ENCODE measurements around the gene MINDY4. TPM values are rescaled to one million over a fixed set of nuclear protein-coding genes. Genes with fewer than 3 reads are reported as not detected.

MINDY4 gene
- total and polyA plus RNA-seq, 2 of the 8 experiments (the other 6 are each of a cell fraction or from before 2014, with no cell fraction given), result 1.3 to 3.6 TPM

DNA sequence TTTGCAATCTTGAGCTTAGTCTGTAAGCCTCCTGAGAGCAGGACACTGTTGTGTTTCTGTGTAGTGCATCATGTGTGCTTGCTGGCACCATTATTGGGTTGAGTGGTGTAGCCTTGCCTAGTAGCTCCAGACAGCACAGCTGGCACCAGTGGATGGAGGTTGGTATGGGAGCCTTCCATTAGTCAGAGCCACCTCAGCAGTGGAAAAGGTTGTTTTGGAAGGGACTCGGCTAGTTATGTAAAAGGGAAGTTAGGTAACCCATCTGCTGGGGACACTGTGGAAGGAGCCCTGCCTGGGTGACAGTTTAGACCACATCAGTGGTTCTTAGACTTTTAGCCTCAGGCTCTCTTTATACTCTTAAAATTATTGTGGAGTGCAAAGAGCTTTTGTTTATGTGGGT lies 16.3 kb downstream of the MINDY4 start:
- FAIRE-seq, result no peak
- Histone ChIP-seq H3K79me2 (ENCODE audit: control insufficient read depth in 1 of 2, insufficient read depth in 2 of 2, low read length in 2 of 2) (no peaks in the 10 kb centered on the region), H2BK5ac (ENCODE audit: low read depth, low read length) (no peak overlapping the region), H3K56ac (replicated peaks; ENCODE audit: insufficient read length, low read depth, low read length) (no peak overlapping the region), H3K4me3 (ENCODE audit: extremely low read depth in 1 of 4, insufficient read depth in 2 of 4, low read depth in 3 of 4, low read length in 4 of 4) (no peak overlapping the region), H3K4me1 (replicated peaks in 1 of 4; ENCODE audit: control insufficient read depth in 3 of 4, insufficient read depth in 4 of 4, low read length in 3 of 4) (0 out of 7 replicates have a peak, but pooled peaks cover 0 to 3% (median 0%) of the 10 kb centered on the region in 4 experiments), H3K4me2 (ENCODE audit: insufficient read depth in 1 of 2, low read depth in 2 of 2, low read length in 2 of 2) (no peak overlapping the region), H3K18ac (ENCODE audit: extremely low read depth, low read length) (no peak overlapping the region), H4K5ac (ENCODE audit: insufficient read length, low read depth, low read length) (no peak overlapping the region), H3K23me2 (ENCODE audit: low read depth, low read length) (no peaks in the 10 kb centered on the region; the same call in 1 of the 2 replicates), H3K27ac (ENCODE audit: low read depth, low read length) (no peak overlapping the region), H3K36me3 (ENCODE audit: control insufficient read depth in 2 of 4, insufficient read depth in 4 of 4, low read length in 3 of 4) (peaks cover 0 to 3% (median 0%) of the 10 kb centered on the region in 4 experiments; a peak in 4 of 8 replicates), H2AK5ac (ENCODE audit: low read depth, low read length) (no peak overlapping the region), H2BK15ac (ENCODE audit: low read length) (no peak overlapping the region), H3K9me3 (ENCODE audit: insufficient read depth in 2 of 2, low read depth in 1 of 2, low read length in 1 of 2) (no peaks in the 10 kb centered on the region), H3K23ac (ENCODE audit: insufficient read length) (no peak overlapping the region), H4K20me1 (replicated peaks in 1 of 2; ENCODE audit: control insufficient read depth in 1 of 2, insufficient read depth in 2 of 2, low read length in 2 of 2) (no peaks in the 10 kb centered on the region), H2BK20ac (ENCODE audit: low read length) (no peak overlapping the region), H3K9ac (replicated peaks in 1 of 4; ENCODE audit: extremely low read depth in 1 of 4, low read depth in 3 of 4, low read length in 3 of 4) (no peak overlapping the region), H2BK120ac (replicated peaks; ENCODE audit: low read depth, low read length) (no peak overlapping the region), H3K4ac (replicated peaks; ENCODE audit: insufficient read length, low read depth, low read length) (no peak overlapping the region), H2BK12ac (ENCODE audit: low read depth, low read length) (no peak overlapping the region), H2AFZ (ENCODE audit: low read length) (no peak overlapping the region), H4K8ac (ENCODE audit: extremely low read depth, insufficient read depth, low read length) (no peak overlapping the region), H3K14ac (ENCODE audit: insufficient read length) (no peak overlapping the region), H3K27me3 (replicated peaks in 1 of 4; ENCODE audit: control insufficient read depth in 3 of 4, extremely low read depth in 1 of 4, insufficient read depth in 3 of 4, low read length in 3 of 4) (no peaks in the 10 kb centered on the region), H3K79me1 (ENCODE audit: low read depth, low read length) (no peaks in the 10 kb centered on the region), H4K91ac (replicated peaks; ENCODE audit: insufficient read length, low read length) (no peak overlapping the region)
- no peak for DNase-seq (ENCODE audit: low read depth in 1 of 2, low spot score in 2 of 2)
- POLR2A ChIA-PET (ENCODE audit: partially characterized antibody), result no interaction called here
- 83% methylated on average over 1 of the region's 1 CpG; no CpG with 5 or more reads in 1 of the 2 experiments for WGBS, 2 experiments (ENCODE audit: extremely low coverage in 1 of 2, insufficient coverage in 1 of 2, insufficient read length in 1 of 2, insufficient replicate concordance in 2 of 2, low coverage in 1 of 2, low lambda C conversion rate in 2 of 2, missing lambda C conversion rate in 1 of 2)
- CTCF ChIA-PET (ENCODE audit: partially characterized antibody), result interaction anchor here (0.6 to 1.1 kb wide), 3 partner anchors 12 to 98 kb away, joined by 3 read pairs; no protein-coding TSS in a partner anchor
- TF ChIP-seq TAF1 (IDR thresholded peaks at IDR 0.05; ENCODE audit: low read depth, low read length) (no peak), EZH2 (IDR thresholded peaks at IDR 0.05; ENCODE audit: low read depth, low read length, severe bottlenecking) (no peak), SP1 (IDR thresholded peaks at IDR 0.05; ENCODE audit: low read depth, low read length) (no peak), TEAD4 (IDR thresholded peaks at IDR 0.05; ENCODE audit: low read depth, low read length) (no peak), POLR2A (IDR thresholded peaks at IDR 0.05; ENCODE audit: control extremely low read depth in 1 of 2, low read depth in 2 of 2, low read length in 2 of 2) (no peak)

Data from H1 (cell line).